HUES48 (cell line): ENCODE measurements around the gene EEPD1.
A peak's percentile ranks its signal among the peaks of the same experiment; 100 is the strongest.
"Not testable (repeated sequence)": the region's sequence is repeated elsewhere in the genome, so short reads cannot be mapped to it uniquely, and the experiment has no call there.

Source experiments
- H3K27ac ChIP-seq: one replicate; pipeline ENCODE4 v1.7.0; 2013; ENCODE audit warnings: low read depth, low read length, inconsistent platforms
- H3K27me3 ChIP-seq: 2 replicates; pipeline ENCODE4 v1.6.1; 2013; ENCODE audit warnings: mild to moderate bottlenecking, low read length; ENCODE audit not compliant: control insufficient read depth, insufficient read depth
- H3K36me3 ChIP-seq: 2 replicates; pipeline ENCODE4 v1.6.1; 2013; ENCODE audit warnings: low read length; ENCODE audit not compliant: control insufficient read depth, insufficient read depth
- H3K4me1 ChIP-seq: 2 replicates; pipeline ENCODE4 v1.6.1; 2013; ENCODE audit warnings: mild to moderate bottlenecking, low read length; ENCODE audit not compliant: control insufficient read depth, insufficient read depth
- H3K4me3 ChIP-seq: 2 replicates; pipeline ENCODE4 v1.5.1; 2013; ENCODE audit warnings: mild to moderate bottlenecking, low read depth, low read length
- H3K9ac ChIP-seq: 2 replicates; pipeline ENCODE4 v1.6.1; 2013; ENCODE audit warnings: mild to moderate bottlenecking, low read depth, low read length, moderate library complexity
- H3K9me3 ChIP-seq: 2 replicates; pipeline ENCODE4 v1.6.1; 2013; ENCODE audit warnings: low read length; ENCODE audit not compliant: control insufficient read depth, insufficient read depth

Gene EEPD1

DNA sequence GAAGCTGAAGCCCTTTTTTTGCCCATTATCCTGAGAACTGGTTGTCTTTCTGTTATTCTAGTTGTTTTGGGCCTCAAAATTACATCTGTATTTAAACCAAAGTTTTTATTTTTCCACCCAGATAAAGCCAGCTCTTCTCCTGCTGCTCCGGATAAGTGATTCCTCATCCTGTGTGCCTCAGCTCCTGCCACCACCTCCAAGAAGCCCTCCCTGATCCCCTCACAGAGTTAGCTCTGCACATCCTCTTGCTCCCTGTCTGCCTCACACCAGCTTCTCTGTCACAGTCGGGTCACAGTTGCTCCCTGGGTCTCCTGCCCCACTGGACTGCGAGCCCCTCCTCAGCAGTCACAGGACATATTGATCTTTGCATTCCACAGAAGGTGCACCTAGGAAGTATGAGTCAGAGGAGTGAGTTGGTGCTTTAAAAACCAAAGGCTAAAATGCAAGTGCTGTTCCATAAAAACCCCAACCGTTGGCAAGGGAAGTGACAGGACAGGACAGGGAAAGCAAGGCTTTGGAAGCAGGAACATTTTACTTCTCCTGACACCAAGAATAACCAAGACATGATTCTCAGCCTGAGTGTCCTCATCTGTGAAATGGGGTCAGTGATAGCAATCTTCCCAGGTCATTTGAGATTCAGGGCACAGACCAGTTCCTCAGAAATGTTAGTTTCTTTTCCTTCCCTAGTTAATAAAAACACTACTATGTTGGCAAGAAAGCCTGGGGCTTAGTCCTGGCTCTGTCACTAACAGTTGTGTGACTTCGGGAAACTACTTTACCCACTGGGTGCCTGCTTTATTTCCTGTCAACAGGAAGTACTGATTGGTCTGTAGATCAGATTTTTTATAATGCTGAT lies 36.5 kb upstream of the EEPD1 start:
- H3K9me3 ChIP-seq, result no peaks in the 10 kb centered on the region; the same call in 1 of the 2 replicates
- no peaks in the 10 kb centered on the region for H3K36me3 ChIP-seq
- no peaks in the 10 kb centered on the region for H3K4me1 ChIP-seq
- H3K27ac ChIP-seq, result no peak overlapping the region
- no peak overlapping the region for H3K4me3 ChIP-seq
- no peak overlapping the region for H3K9ac ChIP-seq
- H3K27me3 ChIP-seq, result no peaks in the 10 kb centered on the region

DNA sequence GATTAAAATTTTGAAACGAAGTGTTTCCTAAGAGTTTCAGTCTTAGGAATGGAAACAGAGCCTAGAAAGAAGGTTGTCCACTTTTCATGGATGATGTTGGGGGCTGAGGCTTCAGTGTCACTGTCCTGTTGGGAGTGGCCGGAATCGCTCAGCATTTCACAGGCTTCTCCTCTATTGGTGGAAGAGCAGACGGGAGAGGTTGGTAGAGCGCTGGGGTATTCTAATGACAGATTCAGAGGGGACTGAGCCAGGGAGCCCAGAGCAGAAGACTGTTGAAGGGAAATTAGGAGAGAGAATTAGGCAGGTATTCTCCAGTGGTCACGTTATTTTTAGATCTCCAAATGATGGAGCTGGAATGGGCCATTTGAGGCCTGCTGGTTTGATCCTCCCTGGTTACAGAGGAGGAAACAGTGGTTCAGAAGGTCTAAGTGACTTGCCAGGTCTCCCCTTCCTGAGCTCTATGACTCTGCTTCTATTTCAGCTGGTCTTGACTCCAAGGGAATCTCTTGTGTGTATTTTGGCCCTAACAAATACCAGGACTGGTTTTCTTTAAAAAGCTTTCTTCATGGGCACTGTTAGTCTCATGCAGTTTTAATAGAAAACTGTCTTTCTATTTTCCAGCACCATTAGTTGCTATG lies 35.7 kb upstream of the EEPD1 start:
- Histone ChIP-seq H3K36me3 (no peaks in the 10 kb centered on the region), H3K9ac (no peak overlapping the region), H3K27ac (no peak overlapping the region), H3K4me1 (no peaks in the 10 kb centered on the region), H3K27me3 (no peaks in the 10 kb centered on the region), H3K9me3 (no peaks in the 10 kb centered on the region; the same call in 1 of the 2 replicates), H3K4me3 (no peak overlapping the region)

DNA sequence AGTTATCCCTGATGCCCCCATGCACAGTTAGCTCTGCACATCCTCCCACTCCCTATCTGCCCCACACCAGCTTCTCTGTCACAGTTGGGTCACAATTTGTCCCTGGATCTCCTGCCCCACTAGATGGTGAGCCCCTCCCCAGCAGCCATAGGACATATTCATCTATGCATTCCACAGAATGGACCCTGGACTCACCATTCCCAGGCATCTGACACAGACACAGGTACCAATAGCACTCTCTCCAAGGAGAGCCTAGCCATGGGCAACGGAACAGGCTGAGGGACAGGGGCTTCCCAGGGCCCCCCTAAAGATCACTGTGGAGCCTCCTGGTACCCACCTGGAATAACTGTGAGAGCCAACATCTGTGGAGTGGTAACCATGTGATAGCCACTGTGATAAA lies 34.7 kb upstream of the EEPD1 start:
- no peaks in the 10 kb centered on the region for H3K27me3 ChIP-seq
- H3K4me1 ChIP-seq, result no peaks in the 10 kb centered on the region
- no peak overlapping the region for H3K4me3 ChIP-seq
- H3K9ac ChIP-seq, result no peak overlapping the region
- no peak overlapping the region for H3K27ac ChIP-seq
- H3K36me3 ChIP-seq, result no peaks in the 10 kb centered on the region
- H3K9me3 ChIP-seq, result no peaks in the 10 kb centered on the region; the same call in 1 of the 2 replicates

DNA sequence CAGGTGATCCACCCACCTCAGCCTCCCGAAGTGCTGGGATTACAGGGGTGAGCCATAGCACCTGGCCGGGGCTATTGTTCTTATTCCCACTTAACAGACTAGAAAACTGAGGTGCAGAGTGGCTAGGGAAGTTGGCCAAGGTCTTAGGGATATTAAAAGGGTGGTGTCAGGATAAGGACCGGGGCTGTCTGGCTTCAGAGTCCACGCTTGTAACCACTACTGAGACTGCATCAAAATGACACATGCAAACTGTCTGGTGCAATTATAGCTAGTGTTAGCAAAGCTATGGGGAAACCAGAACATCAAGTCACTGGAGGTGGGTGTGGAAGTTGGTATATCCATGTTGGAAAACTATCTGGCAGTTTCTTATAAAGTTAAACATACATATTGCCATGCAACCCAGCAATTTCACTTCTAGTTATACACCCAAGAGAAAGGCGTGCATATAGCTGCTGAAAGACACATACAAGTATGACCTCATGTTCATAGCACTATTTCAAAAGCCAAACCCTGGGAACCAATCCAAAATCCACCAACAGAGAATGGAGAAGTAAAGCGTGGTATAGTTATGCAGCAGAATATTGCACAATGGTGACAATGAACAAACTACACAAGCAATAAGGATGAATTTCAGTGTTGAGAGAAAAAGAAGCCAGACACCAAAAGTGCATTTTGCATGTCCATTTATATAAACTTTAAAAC lies 33.9 kb upstream of the EEPD1 start:
- no peaks in the 10 kb centered on the region for H3K36me3 ChIP-seq
- no peak overlapping the region for H3K27ac ChIP-seq
- no peaks in the 10 kb centered on the region for H3K27me3 ChIP-seq
- no peak overlapping the region for H3K9ac ChIP-seq
- no peaks in the 10 kb centered on the region; the same call in 1 of the 2 replicates for H3K9me3 ChIP-seq
- no peak overlapping the region for H3K4me3 ChIP-seq
- no peaks in the 10 kb centered on the region for H3K4me1 ChIP-seq

DNA sequence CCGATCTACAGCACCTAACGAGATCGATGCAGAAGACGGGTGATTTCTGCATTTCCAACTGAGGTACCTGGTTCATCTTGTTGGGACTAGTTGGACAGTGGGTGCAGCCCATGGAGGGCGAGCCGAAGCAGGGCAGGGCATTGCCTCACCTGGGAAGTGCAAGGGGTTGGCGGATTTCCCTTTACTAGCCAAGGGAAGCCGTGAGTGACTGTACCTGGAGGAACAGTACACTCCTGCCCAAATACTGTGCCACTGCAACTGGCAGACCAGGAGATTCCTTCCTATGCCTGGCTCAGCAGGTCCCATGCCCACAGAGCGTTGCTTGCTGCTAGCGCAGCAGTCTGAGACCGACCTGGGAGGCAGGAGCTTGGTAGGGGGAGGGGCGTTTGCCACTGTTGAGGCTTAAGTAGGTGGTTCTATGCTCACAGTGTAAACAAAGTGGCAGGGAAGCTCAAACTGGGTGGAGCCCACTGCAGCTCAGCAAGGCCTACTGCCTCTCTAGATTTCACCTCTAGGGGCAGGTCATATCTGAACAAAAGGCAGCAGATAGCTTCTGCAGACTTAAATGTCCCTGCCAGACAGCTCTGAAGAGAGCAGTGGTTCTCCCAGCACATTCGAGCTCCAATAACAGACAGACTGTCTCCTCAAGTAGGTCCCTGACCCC lies 32.9 kb upstream of the EEPD1 start:
- H3K9ac ChIP-seq, H3K27ac ChIP-seq, H3K4me1 ChIP-seq, H3K9me3 ChIP-seq, H3K27me3 ChIP-seq, H3K36me3 ChIP-seq, H3K4me3 ChIP-seq: not testable (repeated sequence)

DNA sequence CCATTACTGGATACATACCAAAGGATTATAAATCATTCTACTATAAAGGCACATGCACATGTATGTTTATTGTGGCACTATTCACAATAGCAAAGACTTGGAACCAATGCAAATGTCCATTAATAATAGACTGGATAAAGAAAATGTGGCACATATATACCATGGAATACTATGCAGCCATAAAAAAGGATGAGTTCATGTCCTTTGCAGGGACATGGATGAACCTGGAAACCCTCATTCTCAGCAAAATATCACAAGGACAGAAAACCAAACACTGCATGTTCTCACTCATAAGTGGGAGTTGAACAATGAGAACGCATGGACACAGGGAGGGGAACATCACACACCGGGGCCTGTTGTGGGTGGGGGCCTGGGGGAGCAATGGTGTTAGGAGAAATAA lies 27.4 kb upstream of the EEPD1 start:
- H3K27ac ChIP-seq, H3K9me3 ChIP-seq, H3K9ac ChIP-seq, H3K4me1 ChIP-seq, H3K27me3 ChIP-seq, H3K4me3 ChIP-seq, H3K36me3 ChIP-seq: not testable (repeated sequence)

DNA sequence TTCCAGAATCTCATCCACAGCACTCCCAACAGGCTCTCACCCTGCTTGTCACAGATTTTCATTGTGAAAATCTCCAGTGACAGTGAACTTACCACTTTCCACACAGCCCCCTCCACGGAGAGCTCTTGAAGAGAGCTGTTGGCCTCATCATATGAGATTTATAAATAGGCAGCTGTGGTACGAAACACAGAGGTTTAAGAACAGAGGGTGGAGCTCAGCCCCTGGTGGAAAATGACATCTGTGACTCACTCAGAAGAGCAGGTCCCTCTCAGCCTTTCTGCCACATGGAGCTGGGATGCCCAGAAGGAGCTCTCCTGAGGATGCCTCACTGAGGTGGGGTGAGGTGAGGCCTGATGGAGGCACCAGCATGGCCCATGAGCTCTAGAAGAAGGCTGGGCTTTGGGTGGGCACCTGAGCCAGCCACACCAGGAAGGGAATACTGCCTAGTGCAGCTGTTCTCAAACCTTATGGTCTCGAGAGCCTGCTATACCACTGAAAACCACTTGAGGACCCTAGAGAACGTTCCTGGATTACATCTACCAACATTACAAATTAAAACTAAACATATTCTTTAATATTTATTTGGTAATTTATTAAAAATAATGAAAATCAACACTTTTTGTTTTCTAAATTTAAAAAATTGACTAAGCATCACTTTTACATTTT lies 25.8 kb upstream of the EEPD1 start:
- H3K27me3 ChIP-seq, result no peaks in the 10 kb centered on the region
- H3K36me3 ChIP-seq, result no peaks in the 10 kb centered on the region
- H3K4me3 ChIP-seq, result no peak overlapping the region
- no peaks in the 10 kb centered on the region for H3K9me3 ChIP-seq
- no peaks in the 10 kb centered on the region for H3K4me1 ChIP-seq
- no peak overlapping the region for H3K9ac ChIP-seq
- no peak overlapping the region for H3K27ac ChIP-seq

DNA sequence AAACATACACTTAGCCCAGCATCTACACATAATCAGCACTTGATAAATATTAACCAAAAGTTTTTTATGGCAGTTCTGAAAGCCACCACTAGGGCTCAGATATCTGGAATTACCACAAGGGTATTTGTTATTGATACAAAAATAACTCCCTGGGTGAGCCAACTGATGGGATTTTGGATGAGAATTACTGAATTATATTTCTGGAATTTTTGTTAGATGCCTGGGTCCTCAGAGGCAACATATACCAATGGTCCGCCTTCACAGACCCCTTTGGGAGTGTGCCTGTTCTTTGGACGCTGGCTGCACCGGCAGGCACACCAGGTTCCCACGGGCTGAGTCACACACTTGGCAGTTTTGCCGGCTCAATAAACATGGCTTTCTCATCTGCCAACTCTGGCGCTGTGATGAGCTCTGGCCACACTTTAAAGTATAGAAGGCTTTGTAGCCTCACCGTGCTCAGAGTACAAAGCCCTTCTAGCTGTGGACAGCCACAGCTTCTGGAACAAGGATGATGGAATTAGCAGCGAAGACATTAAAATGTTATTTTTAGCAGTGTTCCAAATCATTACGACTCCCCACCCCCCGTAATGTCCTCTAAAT lies 24.5 kb upstream of the EEPD1 start:
- no peak overlapping the region for H3K9ac ChIP-seq
- no peaks in the 10 kb centered on the region for H3K36me3 ChIP-seq
- H3K9me3 ChIP-seq, result no peaks in the 10 kb centered on the region
- no peaks in the 10 kb centered on the region for H3K4me1 ChIP-seq
- H3K27me3 ChIP-seq, result no peaks in the 10 kb centered on the region
- peak overlapping the region; percentile 43 for H3K27ac ChIP-seq
- H3K4me3 ChIP-seq, result no peak overlapping the region

DNA sequence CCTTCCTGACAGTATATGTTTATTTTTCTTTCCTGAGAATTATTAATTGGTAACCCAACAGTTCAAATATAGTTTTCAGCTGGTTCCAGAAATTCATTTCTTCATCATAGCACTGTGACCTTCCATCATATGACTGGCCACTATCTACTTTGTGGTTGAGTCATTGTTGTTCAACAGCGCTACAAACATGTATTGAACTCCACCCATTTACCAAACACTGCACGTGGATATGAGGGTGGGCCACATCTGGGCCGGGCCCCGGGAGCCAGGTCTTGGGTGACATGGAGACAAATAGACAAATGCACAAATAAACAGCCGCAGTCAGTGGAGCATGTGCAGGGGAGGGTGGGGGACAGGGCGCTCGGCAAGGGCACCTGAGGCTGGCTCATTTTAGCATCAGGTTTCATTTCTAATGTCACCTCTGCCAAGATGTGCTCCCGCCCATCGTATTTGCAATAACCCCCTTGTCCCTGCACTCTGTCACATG lies 24.0 kb upstream of the EEPD1 start:
- H3K36me3 ChIP-seq, result no peaks in the 10 kb centered on the region
- H3K27me3 ChIP-seq, result no peaks in the 10 kb centered on the region
- no peaks in the 10 kb centered on the region for H3K4me1 ChIP-seq
- H3K9ac ChIP-seq, result no peak overlapping the region
- H3K9me3 ChIP-seq, result no peaks in the 10 kb centered on the region
- H3K27ac ChIP-seq, result peak overlapping the region; percentile 43
- H3K4me3 ChIP-seq, result no peak overlapping the region

DNA sequence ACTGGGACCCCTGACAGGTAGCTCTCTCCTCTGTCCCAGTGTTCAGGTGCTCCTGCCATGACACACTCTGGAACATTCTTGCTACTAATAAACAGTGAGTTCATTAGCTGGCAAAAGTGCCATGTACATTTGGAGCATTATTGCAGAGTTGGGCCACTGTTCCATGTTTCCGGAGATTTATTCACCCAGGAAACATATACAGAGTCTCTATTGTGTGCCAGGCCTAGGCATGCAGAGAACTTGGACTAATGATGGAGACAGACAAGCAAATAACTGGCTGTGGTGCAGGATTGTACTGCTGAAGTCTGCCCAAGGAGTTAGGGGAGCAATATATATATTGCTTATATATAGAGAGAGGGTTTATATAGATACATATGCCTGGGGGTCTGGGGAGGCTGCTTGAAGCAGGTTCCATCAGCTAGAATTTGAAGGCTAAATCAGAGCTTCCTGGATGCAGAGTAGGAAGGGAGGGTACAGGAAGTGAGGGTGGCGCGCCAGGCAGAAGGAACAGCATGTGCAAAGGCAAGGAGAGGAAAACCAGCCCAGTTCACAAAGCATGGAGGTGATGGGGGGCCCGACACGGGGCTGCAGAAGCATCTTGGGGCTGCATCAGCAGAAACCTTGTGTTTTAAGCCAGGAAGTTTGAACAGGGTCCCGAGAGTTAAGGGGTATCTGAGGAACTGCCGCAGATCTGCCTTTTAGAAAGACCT lies 22.7 kb upstream of the EEPD1 start:
- Histone ChIP-seq H3K4me3 (no peak overlapping the region), H3K36me3 (no peaks in the 10 kb centered on the region), H3K4me1 (no peaks in the 10 kb centered on the region), H3K27me3 (no peaks in the 10 kb centered on the region), H3K27ac (no peak overlapping the region), H3K9ac (no peak overlapping the region), H3K9me3 (no peaks in the 10 kb centered on the region)
